ENCODE data around the gene SLC46A1. TPM values are rescaled to one million over a fixed set of nuclear protein-coding genes. Genes with fewer than 3 reads are reported as not detected.

SLC46A1 gene
- total and polyA plus RNA-seq, 2 donors = 7.4 to 11.2 TPM

DNA sequence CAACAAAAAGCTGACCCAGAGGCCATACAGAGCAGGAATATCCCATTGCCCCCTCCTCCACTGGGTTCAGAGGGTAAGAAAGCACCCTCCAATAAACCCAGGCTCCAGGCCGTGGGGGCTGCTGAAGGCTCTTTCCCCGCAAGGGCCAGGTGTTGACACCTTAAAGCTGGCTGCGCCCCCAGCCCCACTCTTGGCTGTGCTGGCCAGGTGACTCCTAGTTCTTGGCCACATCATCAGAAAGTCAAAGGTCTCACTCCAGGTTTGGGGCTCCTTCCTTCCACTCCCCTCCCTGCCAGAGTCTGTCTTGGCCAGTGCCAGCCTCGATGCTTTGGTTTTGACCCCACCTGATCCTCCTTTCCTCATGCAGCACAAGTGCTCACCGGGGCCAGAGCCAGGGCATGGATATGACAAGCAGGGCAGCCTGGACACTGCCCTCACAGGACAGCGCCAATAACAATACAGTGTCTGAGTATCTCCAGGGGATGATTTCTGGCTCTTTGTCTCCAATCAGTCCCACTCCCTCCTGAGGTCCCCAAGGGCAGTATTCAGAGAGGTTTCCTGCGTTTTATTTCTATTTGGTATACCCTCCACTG, 8.2 kb downstream of the SLC46A1 start:
- no peaks in the 10 kb centered on the region for H3K36me3 ChIP-seq (ENCODE audit: insufficient read depth)
- DNase-seq (ENCODE audit: extremely low spot score) = no peak
- WGBS = 79% methylated on average over 7 of the region's 7 CpGs
- H3K27ac ChIP-seq (ENCODE audit: low read depth) = no peak overlapping the region
- no peak overlapping the region for H3K4me3 ChIP-seq (ENCODE audit: low read depth, low read length)
- no peaks in the 10 kb centered on the region for H3K4me1 ChIP-seq (ENCODE audit: insufficient read depth)

- H3K4me3 ChIP-seq (ENCODE audit: low read depth, low read length) = no peak overlapping the region
- no peaks in the 10 kb centered on the region for H3K4me1 ChIP-seq (ENCODE audit: insufficient read depth)
- no peak for DNase-seq (ENCODE audit: extremely low spot score)
- no peak overlapping the region for H3K27ac ChIP-seq (ENCODE audit: low read depth)
- no peaks in the 10 kb centered on the region for H3K36me3 ChIP-seq (ENCODE audit: insufficient read depth)
- WGBS = 95% methylated on average over 3 of the region's 3 CpGs
Observed at GRCh38 chr17:28397275-28397674, 8.7 kb downstream of the SLC46A1 start.

DNA sequence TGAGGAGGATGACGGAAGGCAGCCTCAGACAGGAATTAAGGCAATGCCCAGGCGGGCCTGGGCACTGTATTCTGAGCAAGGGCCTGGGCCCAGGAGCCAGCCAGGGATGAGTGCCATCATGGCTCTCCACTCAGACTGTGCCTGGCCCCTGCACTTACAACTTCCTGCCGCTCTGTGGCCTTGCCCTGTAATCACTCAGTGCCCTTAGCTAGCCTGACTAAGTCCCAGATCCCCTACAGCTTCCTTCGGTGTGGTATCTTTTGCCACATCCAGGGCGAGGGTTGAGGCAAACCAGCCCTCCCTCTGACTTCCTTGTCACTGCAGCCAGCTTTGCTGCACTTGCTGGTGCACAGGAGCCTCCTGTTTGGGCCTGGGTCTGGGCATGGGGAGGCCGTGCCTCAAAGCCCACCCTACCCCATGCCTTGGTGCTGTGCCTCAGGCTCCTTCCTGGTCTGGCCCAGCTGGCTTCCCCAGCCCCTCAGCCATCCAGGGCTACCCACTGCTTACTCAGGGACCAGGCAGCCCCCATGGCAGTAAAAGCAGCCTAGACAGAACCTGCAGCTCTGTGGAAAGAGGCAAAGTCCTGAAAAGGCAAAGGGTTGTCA, 9.3 kb downstream of the SLC46A1 start:
- 58% methylated on average over 6 of the region's 6 CpGs for WGBS
- no peaks in the 10 kb centered on the region for H3K4me1 ChIP-seq (ENCODE audit: insufficient read depth)

GRCh38 chr17:28395968-28396367, 10.0 kb downstream of the SLC46A1 start:
- H3K4me1 ChIP-seq (ENCODE audit: insufficient read depth) = no peaks in the 10 kb centered on the region
- WGBS = 87% methylated on average over 6 of the region's 6 CpGs
- no peak overlapping the region for H3K4me3 ChIP-seq (ENCODE audit: low read depth, low read length)
- H3K36me3 ChIP-seq (ENCODE audit: insufficient read depth) = no peaks in the 10 kb centered on the region
- DNase-seq (ENCODE audit: extremely low spot score) = no peak
- no peak overlapping the region for H3K27ac ChIP-seq (ENCODE audit: low read depth)

More for the DNA sequence above, 9.3 kb downstream of the SLC46A1 start:
- Histone ChIP-seq H3K4me3 (ENCODE audit: low read depth, low read length) (no peak overlapping the region), H3K27ac (ENCODE audit: low read depth) (no peak overlapping the region), H3K36me3 (ENCODE audit: insufficient read depth) (no peaks in the 10 kb centered on the region)
- DNase-seq (ENCODE audit: extremely low spot score) = no peak

GRCh38 chr17:28395426-28395825, 10.6 kb downstream of the SLC46A1 start:
- WGBS = 84% methylated on average over 2 of the region's 2 CpGs
- no peak for DNase-seq (ENCODE audit: extremely low spot score)

DNA sequence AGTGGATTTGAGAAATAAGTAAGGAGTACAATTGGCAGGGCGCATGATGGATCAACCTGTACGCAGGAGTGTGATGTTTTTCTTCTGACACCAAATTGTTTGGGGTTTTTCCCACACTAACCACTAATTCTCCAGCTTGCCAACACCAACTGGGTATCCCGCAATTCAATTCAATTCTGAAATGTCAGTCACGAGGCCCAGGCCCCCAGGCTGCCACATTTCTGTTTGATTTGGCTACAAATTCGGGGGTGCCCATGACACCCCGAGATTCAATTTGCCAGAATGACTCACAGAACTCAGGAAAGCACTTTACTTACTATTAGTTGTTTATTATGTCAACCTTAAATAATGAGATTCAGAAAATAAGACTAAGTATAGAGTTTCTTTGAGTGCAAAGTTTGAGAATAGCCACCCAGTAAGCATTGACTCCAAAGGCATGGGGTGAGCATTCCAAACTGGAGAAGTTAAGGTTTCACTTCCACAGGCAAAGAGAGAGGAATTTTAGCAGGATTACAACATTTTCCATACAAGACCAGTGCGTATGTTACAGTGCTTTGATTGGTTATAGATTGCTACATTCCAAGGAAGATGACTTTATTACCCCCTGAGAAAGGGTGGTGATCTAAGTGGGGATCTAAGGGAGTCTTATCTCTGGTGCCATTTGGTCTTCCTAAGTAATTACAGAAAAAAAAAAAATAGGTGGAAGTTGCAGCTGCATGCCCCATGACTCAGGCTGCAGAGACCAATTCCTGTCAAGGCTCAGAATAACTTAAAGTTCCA, 11.5 kb downstream of the SLC46A1 start:
- WGBS = 90% methylated on average over 7 of the region's 7 CpGs
- DNase-seq (ENCODE audit: extremely low spot score) = no peak
- no peaks in the 10 kb centered on the region for H3K36me3 ChIP-seq (ENCODE audit: insufficient read depth)

More at GRCh38 chr17:28395426-28395825, 10.6 kb downstream of the SLC46A1 start:
- Histone ChIP-seq H3K36me3 (ENCODE audit: insufficient read depth) (no peaks in the 10 kb centered on the region), H3K4me1 (ENCODE audit: insufficient read depth) (no peaks in the 10 kb centered on the region), H3K27ac (ENCODE audit: low read depth) (no peak overlapping the region), H3K4me3 (ENCODE audit: low read depth, low read length) (no peak overlapping the region)

GRCh38 chr17:28392491-28392890, 13.5 kb downstream of the SLC46A1 start:
- no peak overlapping the region for H3K4me3 ChIP-seq (ENCODE audit: low read depth, low read length)
- H3K36me3 ChIP-seq (ENCODE audit: insufficient read depth) = no peaks in the 10 kb centered on the region
- DNase-seq (ENCODE audit: extremely low spot score) = no peak
- H3K4me1 ChIP-seq (ENCODE audit: insufficient read depth) = no peaks in the 10 kb centered on the region
- 63% methylated on average over 10 of the region's 10 CpGs for WGBS
- H3K27ac ChIP-seq (ENCODE audit: low read depth) = no peak overlapping the region

More for the DNA sequence above, 11.5 kb downstream of the SLC46A1 start:
- Histone ChIP-seq H3K4me3 (ENCODE audit: low read depth, low read length) (no peak overlapping the region), H3K4me1 (ENCODE audit: insufficient read depth) (no peaks in the 10 kb centered on the region), H3K27ac (ENCODE audit: low read depth) (no peak overlapping the region)

DNA sequence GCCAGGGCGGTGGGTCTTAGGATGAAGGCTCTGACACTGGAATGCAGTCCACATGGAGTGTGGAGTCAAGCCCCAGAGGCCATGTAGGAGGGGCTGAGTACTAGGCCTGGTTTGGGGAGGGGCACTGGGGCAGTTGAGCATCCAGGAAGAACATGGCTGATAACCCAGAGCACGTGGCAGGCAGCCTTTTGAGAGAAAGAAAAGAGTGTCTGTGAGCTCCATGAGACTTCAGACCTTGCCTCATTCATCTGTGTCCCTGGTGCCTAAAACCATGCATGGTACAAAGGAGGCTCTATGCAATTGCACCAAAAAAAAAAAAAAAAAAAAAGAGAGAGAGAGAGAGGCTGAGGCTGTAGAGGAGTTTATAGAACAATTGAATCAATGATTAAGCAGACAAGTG, 14.6 kb downstream of the SLC46A1 start:
- no peak for DNase-seq (ENCODE audit: extremely low spot score)
- WGBS = 92% methylated on average over 2 of the region's 2 CpGs
- no peaks in the 10 kb centered on the region for H3K4me1 ChIP-seq (ENCODE audit: insufficient read depth)
- H3K27ac ChIP-seq (ENCODE audit: low read depth) = no peak overlapping the region
- no peak overlapping the region for H3K4me3 ChIP-seq (ENCODE audit: low read depth, low read length)
- no peaks in the 10 kb centered on the region for H3K36me3 ChIP-seq (ENCODE audit: insufficient read depth)

DNA sequence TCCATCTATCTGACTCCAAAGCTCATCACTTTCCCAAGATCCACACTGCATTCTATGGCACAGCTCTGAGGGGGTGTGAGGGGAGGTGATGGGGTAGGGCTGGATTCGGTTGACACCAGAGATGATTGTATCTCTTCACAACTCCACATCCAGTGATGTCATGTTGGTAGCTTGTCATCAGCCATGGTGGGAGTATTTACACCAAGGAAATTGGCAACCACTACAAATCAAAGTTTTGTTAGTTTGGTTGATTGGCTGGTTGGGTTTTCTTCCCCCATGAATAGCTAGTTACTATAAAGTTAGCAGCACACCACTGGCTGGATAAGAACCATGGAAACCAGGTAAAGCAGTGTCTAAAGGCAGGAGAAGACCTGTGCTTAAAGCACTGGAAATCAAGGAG, 15.0 kb downstream of the SLC46A1 start:
- no peaks in the 10 kb centered on the region for H3K36me3 ChIP-seq (ENCODE audit: insufficient read depth)
- H3K4me1 ChIP-seq (ENCODE audit: insufficient read depth) = no peaks in the 10 kb centered on the region
- WGBS = 94% methylated on average over 1 of the region's 1 CpG
- DNase-seq (ENCODE audit: extremely low spot score) = no peak
- no peak overlapping the region for H3K4me3 ChIP-seq (ENCODE audit: low read depth, low read length)
- H3K27ac ChIP-seq (ENCODE audit: low read depth) = no peak overlapping the region

DNA sequence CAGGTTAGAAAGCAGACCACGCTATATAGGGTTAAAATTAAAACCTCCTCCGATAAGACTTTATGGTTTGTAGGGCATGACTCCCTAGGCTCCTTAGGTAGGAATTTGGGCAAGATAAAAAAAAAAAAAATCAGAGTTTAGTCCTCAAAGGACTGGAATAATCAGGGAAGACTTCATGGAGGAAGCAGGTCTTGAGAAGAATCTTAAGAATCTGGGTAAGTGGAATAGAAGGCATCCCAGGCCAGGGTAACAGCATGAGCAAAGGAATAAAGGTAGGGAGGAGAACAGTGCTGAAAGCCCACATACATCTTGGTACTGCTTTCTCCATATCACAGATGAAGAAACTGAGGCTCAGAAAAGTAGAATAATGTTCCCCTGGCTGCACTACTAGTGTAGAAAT, 15.4 kb downstream of the SLC46A1 start:
- no peak for DNase-seq (ENCODE audit: extremely low spot score)
- WGBS = 78% methylated on average over 2 of the region's 2 CpGs
- Histone ChIP-seq H3K36me3 (ENCODE audit: insufficient read depth) (no peaks in the 10 kb centered on the region), H3K27ac (ENCODE audit: low read depth) (no peak overlapping the region), H3K4me3 (ENCODE audit: low read depth, low read length) (no peak overlapping the region), H3K4me1 (ENCODE audit: insufficient read depth) (no peaks in the 10 kb centered on the region)

DNA sequence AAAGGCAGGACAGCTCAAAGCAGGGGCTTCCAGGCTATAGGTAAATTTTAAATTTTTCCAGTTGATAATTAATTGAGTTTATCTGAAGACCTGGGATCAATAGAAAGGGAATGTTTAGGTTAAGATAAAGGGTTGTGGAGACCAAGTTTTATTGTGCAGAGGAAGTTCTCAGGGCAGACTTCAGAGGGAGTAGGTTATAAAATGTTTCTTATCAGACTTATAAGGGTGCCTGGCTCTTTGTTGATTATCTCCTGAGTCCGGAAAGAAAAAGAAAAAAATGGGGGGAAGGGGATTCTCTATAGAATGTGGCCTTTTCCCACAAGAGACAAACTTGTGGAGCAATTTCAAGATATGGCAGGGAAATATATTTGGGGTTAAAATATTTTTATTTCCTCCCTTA, 15.9 kb downstream of the SLC46A1 start:
- H3K4me1 ChIP-seq (ENCODE audit: insufficient read depth) = no peaks in the 10 kb centered on the region
- H3K4me3 ChIP-seq (ENCODE audit: low read depth, low read length) = no peak overlapping the region
- 79% methylated on average over 1 of the region's 1 CpG for WGBS
- no peak overlapping the region for H3K27ac ChIP-seq (ENCODE audit: low read depth)
- no peaks in the 10 kb centered on the region for H3K36me3 ChIP-seq (ENCODE audit: insufficient read depth)
- DNase-seq (ENCODE audit: extremely low spot score) = no peak

GRCh38 chr17:28388106-28388505, 17.9 kb downstream of the SLC46A1 start:
- no peak for DNase-seq (ENCODE audit: extremely low spot score)
- 96% methylated on average over 11 of the region's 11 CpGs for WGBS
- no peaks in the 10 kb centered on the region for H3K36me3 ChIP-seq (ENCODE audit: insufficient read depth)
- H3K27ac ChIP-seq (ENCODE audit: low read depth) = no peak overlapping the region
- no peaks in the 10 kb centered on the region for H3K4me1 ChIP-seq (ENCODE audit: insufficient read depth)
- H3K4me3 ChIP-seq (ENCODE audit: low read depth, low read length) = no peak overlapping the region

- Histone ChIP-seq H3K4me1 (ENCODE audit: insufficient read depth) (no peaks in the 10 kb centered on the region), H3K36me3 (ENCODE audit: insufficient read depth) (no peaks in the 10 kb centered on the region), H3K4me3 (ENCODE audit: low read depth, low read length) (no peak overlapping the region), H3K27ac (ENCODE audit: low read depth) (no peak overlapping the region)
- no peak for DNase-seq (ENCODE audit: extremely low spot score)
Observed at GRCh38 chr17:28386391-28386790, 19.6 kb downstream of the SLC46A1 start.

GRCh38 chr17:28385406-28385805, 20.6 kb downstream of the SLC46A1 start:
- 87% methylated on average over 8 of the region's 8 CpGs for WGBS
- H3K4me1 ChIP-seq (ENCODE audit: insufficient read depth) = no peaks in the 10 kb centered on the region
- H3K36me3 ChIP-seq (ENCODE audit: insufficient read depth) = no peaks in the 10 kb centered on the region
- H3K27ac ChIP-seq (ENCODE audit: low read depth) = no peak overlapping the region
- no peak for DNase-seq (ENCODE audit: extremely low spot score)
- no peak overlapping the region for H3K4me3 ChIP-seq (ENCODE audit: low read depth, low read length)
